Ovary (tissue), 9 donors: Measurements from ENCODE around the gene POU6F2. TPM values are rescaled to one million over a fixed set of nuclear protein-coding genes. Genes with fewer than 3 reads are reported as not detected.

Experiments
- DNase-seq, 5 donors: peaks; one replicate each; pipeline ENCODE4 v3.0.0-alpha.2; 2019 to 2020
- H3K27ac ChIP-seq, 2 donors: fragments of 200-600 bp; one replicate each; pipeline versions ENCODE4 v1.5.1 to v1.8.0; 2019 to 2022
- H3K27me3 ChIP-seq: fragments of 200-600 bp; one replicate; pipeline ENCODE4 v1.8.0; 2022
- H3K36me3 ChIP-seq: fragments of 200-600 bp; sonication (generic); one replicate; pipeline ENCODE4 v1.5.1; 2019
- H3K4me1 ChIP-seq: one replicate; pipeline ENCODE4 v1.8.1; 2013; ENCODE audit warnings: mild to moderate bottlenecking, moderate library complexity; ENCODE audit not compliant: insufficient read depth
- H3K4me3 ChIP-seq: fragments of 200-600 bp; sonication (generic); one replicate; pipeline ENCODE4 v1.5.1; 2017
- H3K9me3 ChIP-seq, 2 donors: fragments of 200-600 bp in 1 of 2; sonication (generic) in 1 of 2; one replicate each; pipeline versions ENCODE4 v1.5.1 to v1.8.1; 2013 to 2019; ENCODE audit warnings: mild to moderate bottlenecking in 1 of 2, moderate library complexity in 1 of 2
- EP300 ChIP-seq: sonication (generic); formaldehyde crosslinking; IDR thresholded peaks from one replicate; pipeline ENCODE4 v1.6.1; 2017; ENCODE audit warnings: antibody characterized with exemption
- POLR2A ChIP-seq: fragments of 450-650 bp; IDR thresholded peaks from one replicate; pipeline ENCODE4 v1.6.1; 2017; ENCODE audit warnings: antibody characterized with exemption, mild to moderate bottlenecking, moderate library complexity
- WGBS, 3 donors: extraction: QIAGEN DNeasy Blood & Tissue Kit in 1 of 3; methylation state at CpG; one replicate each; pipeline versions ENCODE4 v1.1.5 to v1.1.7; 2013 to 2017; 5-methylcytosine and 5-hydroxymethylcytosine counted together
- intact Hi-C, 4 donors: fragments of 100-400 bp; cut with DNase I; formaldehyde crosslinking; loops; one replicate each; pipeline versions ENCODE4 v1.11.0 to v1.15.1; 2022 to 2023
- polyA plus RNA-seq, 2 donors: library from polyadenylated mRNA; stranded (reverse); fragments of 200-250 nt in 1 of 2; fragments of 350-450 nt in 1 of 2; fragmentation: Illumina TruSeq in 1 of 2; extraction: RNeasy Lipid Tissue Mini Kit (QIAGEN cat#74804) in 1 of 2; gene quantifications; one replicate each; pipeline ENCODE4 v1.2.3, GENCODE V29; 2013 to 2014
- total RNA-seq, 7 donors: library from RNA; depleted of rRNA in 2 of 7; stranded (reverse); fragments of >200 nt in 2 of 7; fragmentation: NEBNext Ultra II Directional in 3 of 7; extraction: Animal tissue kit (Norgen Biotek cat#: 25700) in 3 of 7; gene quantifications; one replicate each; pipeline versions ENCODE4 v1.1.0 to v1.2.4, GENCODE V29; 2016 to 2023
- TF ChIP-seq, protein P1 (sequence below), 3 donors: fragments of 450-650 bp in 2 of 3; fragments of 200-600 bp in 1 of 3; IDR thresholded peaks; one replicate each; pipeline versions ENCODE4 v1.5.1 to v1.8.0; 2016 to 2022; ENCODE audit warnings: antibody characterized with exemption in 3 of 3, mild to moderate bottlenecking in 1 of 3
- donor health status: DM: no; HTN: no; CAD: no; lungs with moderate emphysema.
- donor health status: DM: no; HTN: no; CAD: no.
- donor health status: Bipolar disorder and iron deficiency.
- donor health status: DM: yes; HTN: yes; CAD: no.
- donor health status: DM: no; HTN: no; CAD: no.
- donor health status: DM: yes; HTN: yes; CAD: no.

POU6F2 gene
- total and polyA plus RNA-seq, 9 donors, result 0.17 to 2.0 (median 0.61) TPM

DNA sequence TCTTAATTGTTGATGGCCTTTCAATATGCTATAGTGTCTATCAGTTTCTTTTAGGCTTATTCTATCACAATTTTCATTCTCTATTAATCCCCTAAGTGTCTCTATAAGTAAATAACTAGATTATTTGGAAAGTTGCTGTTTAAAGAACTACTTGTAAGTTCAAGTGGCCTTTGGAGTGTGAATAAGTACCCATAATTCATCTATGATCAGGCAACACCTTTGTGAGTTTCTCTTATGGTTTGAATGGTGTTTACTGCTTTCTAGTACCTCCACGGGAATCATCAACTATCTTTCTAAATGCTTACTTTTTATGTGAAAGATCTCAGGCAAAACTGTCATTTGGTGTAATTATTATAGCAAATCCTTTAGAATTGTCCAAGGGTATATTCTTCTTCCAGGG, 166.7 kb downstream of the POU6F2 start:
- H3K27me3 ChIP-seq, result no peaks in the 10 kb centered on the region
- no peaks in the 10 kb centered on the region for H3K9me3 ChIP-seq
- TF ChIP-seq EP300, result no peak
- no peak for TF ChIP-seq POLR2A
- TF ChIP-seq, protein P1, sequence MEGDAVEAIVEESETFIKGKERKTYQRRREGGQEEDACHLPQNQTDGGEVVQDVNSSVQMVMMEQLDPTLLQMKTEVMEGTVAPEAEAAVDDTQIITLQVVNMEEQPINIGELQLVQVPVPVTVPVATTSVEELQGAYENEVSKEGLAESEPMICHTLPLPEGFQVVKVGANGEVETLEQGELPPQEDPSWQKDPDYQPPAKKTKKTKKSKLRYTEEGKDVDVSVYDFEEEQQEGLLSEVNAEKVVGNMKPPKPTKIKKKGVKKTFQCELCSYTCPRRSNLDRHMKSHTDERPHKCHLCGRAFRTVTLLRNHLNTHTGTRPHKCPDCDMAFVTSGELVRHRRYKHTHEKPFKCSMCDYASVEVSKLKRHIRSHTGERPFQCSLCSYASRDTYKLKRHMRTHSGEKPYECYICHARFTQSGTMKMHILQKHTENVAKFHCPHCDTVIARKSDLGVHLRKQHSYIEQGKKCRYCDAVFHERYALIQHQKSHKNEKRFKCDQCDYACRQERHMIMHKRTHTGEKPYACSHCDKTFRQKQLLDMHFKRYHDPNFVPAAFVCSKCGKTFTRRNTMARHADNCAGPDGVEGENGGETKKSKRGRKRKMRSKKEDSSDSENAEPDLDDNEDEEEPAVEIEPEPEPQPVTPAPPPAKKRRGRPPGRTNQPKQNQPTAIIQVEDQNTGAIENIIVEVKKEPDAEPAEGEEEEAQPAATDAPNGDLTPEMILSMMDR (IDR thresholded peaks at IDR 0.05), result no peak
- DNase-seq, result no peak
- intact Hi-C loops, result no loop called here
- H3K4me3 ChIP-seq, result no peak overlapping the region
- no peaks in the 10 kb centered on the region for H3K36me3 ChIP-seq
- 72 to 87% (median 72%) methylated on average over 1 of the region's 1 CpG for WGBS, 3 donors
- H3K4me1 ChIP-seq, result no peaks in the 10 kb centered on the region
- H3K27ac ChIP-seq, result no peak overlapping the region

DNA sequence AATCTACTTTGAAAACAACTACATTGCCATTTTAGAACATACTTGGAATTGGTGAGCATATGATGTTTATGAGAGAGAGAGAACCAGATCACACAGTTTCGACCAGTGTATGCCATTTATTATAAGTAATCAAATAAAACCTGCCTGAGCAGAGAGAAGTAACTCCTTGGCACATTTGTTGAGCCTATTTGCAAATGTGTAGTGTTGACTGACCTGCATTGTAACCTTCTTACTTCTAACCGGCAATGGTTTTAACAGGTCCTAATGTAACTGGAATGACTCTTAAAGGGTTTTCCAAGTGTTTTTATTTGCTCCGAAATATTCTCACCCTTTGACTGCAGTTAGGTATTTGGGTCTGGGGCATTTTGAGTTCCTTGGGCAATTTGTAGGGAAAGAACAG, 167.6 kb downstream of the POU6F2 start:
- WGBS, 3 donors, result 79 to 87% (median 79%) methylated on average over 3 of the region's 3 CpGs

DNA sequence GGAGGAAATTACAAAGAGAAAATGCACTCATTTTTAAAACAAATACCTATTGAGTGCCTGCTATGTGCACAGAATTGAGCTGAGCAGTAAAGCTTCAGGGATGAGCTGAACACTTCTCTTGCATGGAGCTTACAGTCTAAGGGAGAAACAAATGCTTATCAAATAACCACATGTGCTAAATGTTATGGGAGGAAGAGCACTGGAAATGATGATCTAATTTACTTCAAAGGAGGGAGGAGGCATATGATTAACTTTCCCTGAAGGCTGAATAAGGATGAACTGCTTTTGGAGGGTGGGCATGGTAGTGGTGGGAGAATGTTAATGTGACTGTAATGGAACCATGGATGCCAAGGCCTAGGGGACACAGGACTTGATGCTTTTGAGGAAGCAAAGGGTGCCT, 168.2 kb downstream of the POU6F2 start:
- DNase-seq, result no peak
- intact Hi-C loops, result no loop called here
- Histone ChIP-seq H3K27ac (no peak overlapping the region), H3K4me1 (no peaks in the 10 kb centered on the region), H3K9me3 (no peaks in the 10 kb centered on the region), H3K36me3 (no peaks in the 10 kb centered on the region), H3K4me3 (no peak overlapping the region), H3K27me3 (no peaks in the 10 kb centered on the region)
- TF ChIP-seq, protein P1 (IDR thresholded peaks at IDR 0.05), result no peak
- no peak for TF ChIP-seq EP300
- TF ChIP-seq POLR2A, result no peak

More for the DNA sequence above, 167.6 kb downstream of the POU6F2 start:
- H3K9me3 ChIP-seq, result no peaks in the 10 kb centered on the region
- no peaks in the 10 kb centered on the region for H3K27me3 ChIP-seq
- DNase-seq, result no peak
- TF ChIP-seq POLR2A (no peak), EP300 (no peak)
- TF ChIP-seq, protein P1 (IDR thresholded peaks at IDR 0.05), result no peak
- H3K4me1 ChIP-seq, result no peaks in the 10 kb centered on the region
- no peaks in the 10 kb centered on the region for H3K36me3 ChIP-seq
- H3K4me3 ChIP-seq, result no peak overlapping the region
- H3K27ac ChIP-seq, result no peak overlapping the region
- intact Hi-C loops, result no loop called here

DNA sequence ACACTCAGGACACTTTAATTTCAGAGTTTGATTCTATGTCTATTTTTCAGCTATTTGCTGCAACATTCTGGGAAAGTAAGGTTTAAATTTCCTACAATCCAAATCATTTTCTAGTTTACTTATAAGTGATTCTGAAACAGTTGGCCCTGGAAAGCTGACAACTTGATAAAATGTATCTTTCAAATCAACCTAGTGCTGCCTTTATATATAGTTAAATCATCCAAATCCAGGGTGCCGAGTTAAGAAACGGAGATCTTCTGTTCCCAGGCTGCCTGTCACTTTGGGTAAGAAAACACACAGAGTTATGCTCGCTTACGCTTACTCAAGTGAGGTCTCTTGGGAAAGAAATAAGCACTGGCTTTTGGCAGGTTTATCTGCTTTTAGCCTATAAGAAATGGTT, 175.0 kb downstream of the POU6F2 start:
- Histone ChIP-seq H3K4me3 (no peak overlapping the region), H3K9me3 (no peaks in the 10 kb centered on the region), H3K36me3 (no peaks in the 10 kb centered on the region), H3K27ac (no peak overlapping the region), H3K4me1 (no peaks in the 10 kb centered on the region), H3K27me3 (no peaks in the 10 kb centered on the region)
- no peak for DNase-seq
- TF ChIP-seq EP300, result no peak
- TF ChIP-seq POLR2A, result no peak
- TF ChIP-seq, protein P1 (IDR thresholded peaks at IDR 0.05), result no peak
- intact Hi-C loops, result no loop called here
- 79 to 84% (median 82%) methylated on average over 4 of the region's 4 CpGs for WGBS, 3 donors

DNA sequence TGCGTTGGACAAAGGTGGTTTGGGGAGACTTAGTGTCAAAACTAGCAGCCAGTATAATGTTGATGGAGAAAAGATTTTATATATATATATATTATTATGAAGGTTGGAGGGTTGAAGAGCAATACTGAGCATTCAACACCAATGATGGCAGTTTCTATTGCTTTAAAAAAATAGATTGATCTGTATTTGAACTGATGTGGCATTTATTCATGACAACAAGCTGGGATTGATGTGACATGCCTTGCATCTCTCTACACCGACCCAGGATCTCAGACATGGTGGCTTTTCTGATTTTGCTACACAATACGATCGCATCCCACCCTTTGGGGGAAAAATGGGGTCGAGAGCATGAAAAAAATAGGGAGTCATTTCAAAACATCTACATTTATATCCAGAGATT, 175.4 kb downstream of the POU6F2 start:
- H3K4me3 ChIP-seq, result no peak overlapping the region
- WGBS, 3 donors, result 88 to 90% (median 89%) methylated on average over 5 of the region's 5 CpGs
- H3K27ac ChIP-seq, result no peak overlapping the region
- intact Hi-C loops, result no loop called here
- TF ChIP-seq EP300 (no peak), POLR2A (no peak)
- TF ChIP-seq, protein P1 (IDR thresholded peaks at IDR 0.05), result no peak
- no peaks in the 10 kb centered on the region for H3K27me3 ChIP-seq
- no peaks in the 10 kb centered on the region for H3K4me1 ChIP-seq
- H3K9me3 ChIP-seq, result no peaks in the 10 kb centered on the region
- H3K36me3 ChIP-seq, result no peaks in the 10 kb centered on the region
- no peak for DNase-seq
